GM19240 (cell line): Measurements from ENCODE around the gene TBC1D22A.
"Not testable (repeated sequence)": the region's sequence is repeated elsewhere in the genome, so short reads cannot be mapped to it uniquely, and the experiment has no call there.

ENCODE experiments used
- DNase-seq: peaks from one replicate; pipeline ENCODE4 v3.0.0; 2011; ENCODE audit warnings: low spot score; ENCODE audit not compliant: insufficient read length

Gene TBC1D22A

DNA sequence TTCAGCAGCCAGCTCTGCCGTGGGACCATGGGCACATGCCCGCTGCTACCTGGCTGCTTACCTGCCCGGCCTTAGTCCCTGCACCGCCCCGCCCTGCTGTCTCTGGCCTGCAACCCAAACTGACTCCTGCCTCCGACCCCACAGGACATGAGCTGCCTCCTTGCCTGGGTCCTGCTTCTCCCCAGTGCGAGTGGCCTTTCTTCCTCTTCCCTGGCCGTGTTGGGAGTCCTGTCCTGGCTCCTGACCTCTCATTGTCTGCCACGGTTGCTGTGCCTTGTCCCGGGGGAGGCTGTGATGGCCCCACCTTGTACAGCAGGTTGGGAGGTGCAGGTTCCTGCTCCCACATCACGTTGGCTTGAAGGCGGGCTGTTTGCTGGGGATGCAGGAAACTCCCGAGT lies 370.0 kb downstream of the TBC1D22A start:
- no peak for DNase-seq

- no peak for DNase-seq
Measured at GRCh38 chr22:47133061-47133969, 370.9 kb downstream of the TBC1D22A start.

DNA sequence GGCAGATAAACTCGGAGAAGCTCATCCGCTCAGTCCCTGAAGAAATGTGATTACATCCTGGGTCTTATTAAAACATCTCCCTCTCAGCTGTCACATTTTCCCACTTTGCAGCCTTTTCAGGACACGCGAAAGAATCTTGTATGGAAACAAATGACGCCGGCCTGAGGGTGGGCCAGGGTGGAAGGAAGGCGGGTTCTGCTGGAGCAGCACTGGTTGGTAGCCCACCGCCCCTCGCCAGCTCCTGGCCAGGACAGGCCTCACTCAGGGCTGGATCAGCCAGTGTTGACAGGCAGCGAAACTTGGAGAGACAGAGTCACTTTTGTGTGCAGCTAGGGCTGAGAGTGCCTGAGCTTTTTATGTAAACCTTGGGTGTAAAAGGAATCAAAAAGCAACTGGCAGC lies 371.8 kb downstream of the TBC1D22A start:
- no peak for DNase-seq

DNA sequence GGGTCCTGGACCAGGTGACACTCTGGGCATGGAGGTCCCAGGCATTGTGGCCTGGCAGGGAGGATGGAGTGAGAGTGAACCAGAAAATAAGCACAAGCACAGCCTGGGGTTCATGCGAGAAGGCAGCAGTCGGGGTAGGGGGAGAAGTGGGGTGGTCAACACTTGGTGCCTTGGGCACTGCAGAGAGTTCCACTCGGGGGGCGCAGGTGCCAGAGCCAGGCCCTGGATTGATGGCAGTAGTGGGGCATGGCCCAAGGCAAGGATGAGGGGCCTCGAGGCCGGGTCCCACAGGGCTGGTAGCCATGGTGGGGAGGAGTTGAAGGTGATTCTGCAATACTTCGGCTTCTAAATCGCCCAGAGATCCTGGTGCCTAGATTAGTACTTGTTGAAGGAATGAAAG lies 372.9 kb downstream of the TBC1D22A start:
- DNase-seq: no peak

DNA sequence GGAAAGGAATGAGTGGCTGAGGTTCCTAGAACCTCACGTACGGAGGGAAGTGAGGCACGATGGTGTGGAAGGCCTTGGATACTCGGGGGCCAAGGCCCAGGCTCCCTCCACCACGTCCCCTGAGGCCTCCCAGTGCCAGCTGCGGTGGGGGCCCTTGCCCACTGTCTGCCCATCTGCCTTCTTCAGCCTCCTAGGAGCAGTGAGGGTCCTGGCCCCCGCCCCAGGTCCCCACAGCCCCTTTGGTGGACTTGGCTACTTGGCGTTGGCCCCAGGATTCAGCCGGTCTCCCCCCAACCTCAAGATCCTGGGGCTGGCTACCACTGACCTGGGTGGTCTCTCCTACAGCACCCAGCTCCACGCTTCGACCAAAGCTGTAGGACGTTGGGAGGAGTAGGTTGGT lies 373.6 kb downstream of the TBC1D22A start:
- no peak for DNase-seq

GRCh38 chr22:47136671-47137070 lies 374.2 kb downstream of the TBC1D22A start:
- DNase-seq: no peak

DNA sequence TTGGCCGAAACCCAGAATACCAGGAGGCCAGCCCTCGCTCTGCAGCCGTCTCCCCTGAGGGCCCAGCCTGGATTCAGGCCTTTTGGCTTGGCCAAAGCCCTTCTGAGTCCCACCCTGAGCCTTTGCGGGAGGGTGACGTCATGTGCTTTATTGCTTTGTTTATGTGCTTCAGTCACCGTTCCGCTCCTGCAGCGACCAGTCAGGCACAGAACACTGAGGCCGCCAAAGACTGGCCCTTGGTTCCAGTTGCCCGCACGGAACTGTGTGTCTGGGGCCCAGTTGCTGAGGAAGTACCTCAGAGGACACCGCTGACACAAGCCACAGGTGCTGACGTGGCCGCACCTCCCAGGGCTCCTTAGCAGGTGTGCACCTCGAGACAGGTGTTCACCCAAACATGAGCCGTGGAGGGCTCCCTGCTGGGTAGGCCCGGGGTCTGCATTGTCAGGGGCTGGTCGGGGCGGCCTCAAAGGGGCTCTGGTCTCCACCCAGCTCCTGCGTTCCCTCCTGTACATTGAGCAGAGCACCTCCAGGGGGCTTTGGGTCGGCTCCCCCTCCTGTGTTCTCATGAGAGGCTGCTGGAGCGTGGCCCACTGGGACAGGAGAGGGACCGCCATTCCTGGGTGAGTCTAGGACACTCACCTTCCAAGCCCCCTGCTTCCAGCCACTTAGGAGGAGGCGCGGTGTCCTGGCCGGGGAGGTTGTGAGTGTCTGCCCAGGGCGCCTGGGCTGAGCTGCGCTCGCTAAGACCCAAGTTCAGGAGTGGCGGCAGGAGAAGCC lies 376.8 kb downstream of the TBC1D22A start:
- DNase-seq: no peak

DNA sequence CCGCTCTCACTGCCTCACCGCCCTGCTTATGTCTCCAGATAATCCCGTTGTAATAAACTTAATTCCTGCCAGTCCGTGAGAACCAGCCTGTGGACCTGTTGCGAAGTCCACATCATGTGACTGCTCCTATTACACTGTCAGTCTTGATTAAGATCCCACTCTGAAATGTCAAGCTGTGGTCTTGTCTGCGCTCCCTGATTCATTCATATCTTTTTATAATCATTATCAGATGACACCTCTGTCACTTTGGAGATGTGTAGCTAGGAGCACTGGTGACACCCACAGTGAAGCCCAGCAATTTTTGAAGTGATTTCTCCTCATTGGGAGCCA lies 377.3 kb downstream of the TBC1D22A start:
- no peak for DNase-seq

DNA sequence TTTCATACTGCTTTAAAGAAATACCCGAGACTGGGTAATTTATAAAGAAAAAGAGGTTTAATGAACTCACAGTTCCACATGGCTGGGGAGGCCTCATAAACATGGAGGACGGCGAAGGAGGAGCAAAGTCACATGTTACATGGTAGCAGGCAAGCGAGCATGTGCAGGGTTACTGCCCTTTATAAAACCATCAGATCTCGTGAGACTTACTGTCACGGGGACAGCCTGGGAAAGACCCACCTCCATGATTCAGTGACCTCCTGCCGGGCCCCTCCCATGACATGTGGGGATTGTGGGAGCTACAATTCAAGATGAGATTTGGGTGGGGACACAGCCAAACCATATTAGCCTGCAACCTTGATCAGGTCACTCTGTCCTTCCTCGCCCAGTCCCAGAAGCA lies 378.5 kb downstream of the TBC1D22A start:
- not testable (repeated sequence) for DNase-seq

DNA sequence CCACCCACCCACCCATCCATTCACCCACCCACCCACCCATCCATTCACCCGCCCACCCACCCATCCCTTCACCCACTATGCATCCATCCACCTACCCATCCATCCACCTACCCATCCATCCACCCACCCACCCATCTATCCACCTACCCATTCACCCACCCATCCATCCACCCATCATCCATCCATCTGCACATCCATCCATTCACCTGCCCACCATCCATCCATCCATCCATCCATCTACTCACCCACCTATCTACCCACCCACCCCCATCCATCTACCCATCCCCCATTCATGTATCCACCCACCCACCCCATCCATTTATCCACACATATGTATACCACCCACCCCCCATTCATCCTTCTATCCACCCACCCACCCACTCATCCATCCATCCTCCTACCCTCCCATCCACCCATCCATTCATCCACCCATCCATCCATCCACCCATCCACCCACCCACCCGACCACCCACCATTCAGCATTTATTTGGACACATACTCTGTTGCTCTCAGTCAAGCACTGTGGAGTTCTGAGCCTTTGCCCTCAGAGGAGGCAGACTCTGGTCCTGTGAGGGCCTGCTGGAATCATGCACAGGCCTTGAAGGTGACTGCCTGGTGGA lies 380.1 kb downstream of the TBC1D22A start:
- no peak for DNase-seq

DNA sequence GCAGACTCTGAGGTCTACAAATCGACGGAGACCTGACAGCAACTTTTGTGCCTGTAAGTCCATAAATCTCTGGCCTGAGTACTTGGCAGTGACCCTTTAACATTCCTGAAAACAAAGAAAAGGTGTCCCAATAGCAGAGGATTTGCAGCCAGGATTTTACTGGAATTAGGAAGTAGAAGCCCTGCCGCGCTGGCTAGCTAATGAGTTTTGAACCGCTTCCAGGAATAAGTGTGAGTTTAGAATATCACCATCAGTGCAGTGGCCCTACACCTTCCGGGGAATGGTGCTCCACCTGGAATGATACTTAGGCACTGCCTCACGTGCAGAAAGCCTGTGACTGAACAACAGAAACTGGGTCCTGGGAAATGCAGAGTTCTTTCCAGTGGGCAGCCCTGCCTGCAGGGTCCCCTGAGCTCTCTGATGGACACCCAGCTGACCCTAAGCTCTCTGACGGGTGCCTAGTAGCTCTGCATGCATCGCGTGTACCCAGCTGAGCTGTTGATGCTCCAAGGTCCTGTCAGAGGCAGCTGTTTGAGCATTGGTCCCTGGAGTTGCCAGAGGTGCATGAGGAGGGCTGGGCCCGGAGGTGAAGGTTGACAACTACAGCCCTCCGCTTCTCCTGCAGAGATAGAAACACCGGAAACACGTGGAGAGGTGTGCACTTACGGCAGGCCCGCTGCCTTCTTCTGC lies 380.9 kb downstream of the TBC1D22A start:
- DNase-seq: no peak

- no peak for DNase-seq
Measured at GRCh38 chr22:47144076-47144765, 381.8 kb downstream of the TBC1D22A start.

GRCh38 chr22:47144791-47145425 lies 382.5 kb downstream of the TBC1D22A start:
- no peak for DNase-seq

DNA sequence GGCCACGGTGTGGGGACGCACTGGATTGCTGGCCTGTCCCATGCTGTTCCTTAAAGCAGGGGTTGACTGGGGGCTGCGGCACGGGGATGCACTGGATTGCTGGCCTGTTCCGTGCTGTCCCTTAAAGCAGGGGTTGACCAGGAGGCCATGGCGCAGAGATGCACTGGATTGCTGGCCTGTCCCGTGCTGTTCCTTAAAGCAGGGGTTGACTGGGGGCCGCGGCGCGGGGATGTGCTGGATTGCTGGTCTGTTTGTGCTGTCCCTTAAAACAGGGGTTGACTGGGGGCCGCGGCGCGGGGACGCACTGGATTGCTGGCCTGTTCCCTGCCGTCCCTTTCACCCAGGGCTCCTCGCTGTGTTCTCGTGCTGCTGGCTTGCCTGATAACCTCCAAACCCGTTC lies 383.4 kb downstream of the TBC1D22A start:
- DNase-seq: no peak

GRCh38 chr22:47146391-47146790 lies 383.9 kb downstream of the TBC1D22A start:
- DNase-seq: no peak

DNA sequence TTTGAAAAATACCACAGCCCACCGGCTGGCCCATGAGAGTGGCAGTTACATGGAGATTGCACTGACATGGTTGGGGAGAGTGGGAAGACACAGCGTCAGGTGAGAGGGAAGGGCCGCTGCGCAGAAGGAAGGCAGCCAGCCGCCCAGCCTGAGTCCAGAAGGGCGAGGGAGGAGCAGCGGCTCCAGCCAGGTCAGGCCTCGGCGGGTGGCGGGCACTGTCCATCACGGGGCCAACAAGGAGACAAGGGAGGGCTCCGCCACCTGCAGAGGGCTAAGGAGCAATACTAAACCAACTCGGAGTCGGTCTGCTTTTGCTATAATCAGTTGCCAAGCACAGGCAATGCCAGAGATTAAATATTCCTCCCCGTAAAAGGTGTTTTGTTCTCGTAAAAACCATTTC lies 384.5 kb downstream of the TBC1D22A start:
- no peak for DNase-seq

DNA sequence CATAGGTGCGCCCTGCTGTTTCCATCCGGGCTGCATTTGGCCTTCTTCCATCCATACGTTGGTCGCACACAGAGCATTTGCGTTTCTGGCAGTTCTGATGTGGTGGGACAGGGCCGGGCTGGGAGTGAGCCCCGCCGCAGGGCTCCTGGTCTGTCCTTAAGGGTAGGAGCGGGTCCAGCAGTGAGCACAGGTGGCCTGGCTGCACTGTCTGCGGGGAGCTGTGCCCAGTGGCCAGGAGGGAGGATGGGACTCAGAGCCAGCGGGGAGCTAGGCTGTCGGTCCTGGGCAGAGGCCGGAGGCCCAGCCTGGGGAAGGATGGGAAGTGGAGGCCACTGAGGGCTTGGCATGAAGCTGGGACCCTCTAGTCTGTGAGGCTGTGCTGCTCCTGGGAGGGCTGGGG lies 385.1 kb downstream of the TBC1D22A start:
- no peak for DNase-seq

DNA sequence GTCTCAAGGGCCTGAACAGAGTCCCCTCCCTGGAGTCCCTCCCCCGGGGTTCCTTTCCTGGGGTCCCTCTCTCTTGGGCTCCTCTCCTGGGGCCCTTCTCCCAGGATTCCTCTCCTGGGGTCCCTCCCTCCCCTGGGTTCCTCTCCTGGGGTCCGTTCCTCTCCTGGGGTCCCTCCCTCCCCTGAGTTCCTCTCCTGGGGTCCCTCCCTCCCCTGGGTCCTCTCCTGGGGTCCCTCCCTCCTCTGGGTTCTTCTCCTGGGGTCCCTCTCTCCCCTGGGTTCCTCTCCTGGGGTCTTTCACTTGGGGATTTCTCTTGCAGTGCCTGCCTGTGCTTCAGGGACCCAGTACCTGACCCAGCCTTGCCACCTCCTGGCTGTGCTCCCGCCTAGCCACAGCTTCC lies 386.1 kb downstream of the TBC1D22A start:
- DNase-seq: no peak

DNA sequence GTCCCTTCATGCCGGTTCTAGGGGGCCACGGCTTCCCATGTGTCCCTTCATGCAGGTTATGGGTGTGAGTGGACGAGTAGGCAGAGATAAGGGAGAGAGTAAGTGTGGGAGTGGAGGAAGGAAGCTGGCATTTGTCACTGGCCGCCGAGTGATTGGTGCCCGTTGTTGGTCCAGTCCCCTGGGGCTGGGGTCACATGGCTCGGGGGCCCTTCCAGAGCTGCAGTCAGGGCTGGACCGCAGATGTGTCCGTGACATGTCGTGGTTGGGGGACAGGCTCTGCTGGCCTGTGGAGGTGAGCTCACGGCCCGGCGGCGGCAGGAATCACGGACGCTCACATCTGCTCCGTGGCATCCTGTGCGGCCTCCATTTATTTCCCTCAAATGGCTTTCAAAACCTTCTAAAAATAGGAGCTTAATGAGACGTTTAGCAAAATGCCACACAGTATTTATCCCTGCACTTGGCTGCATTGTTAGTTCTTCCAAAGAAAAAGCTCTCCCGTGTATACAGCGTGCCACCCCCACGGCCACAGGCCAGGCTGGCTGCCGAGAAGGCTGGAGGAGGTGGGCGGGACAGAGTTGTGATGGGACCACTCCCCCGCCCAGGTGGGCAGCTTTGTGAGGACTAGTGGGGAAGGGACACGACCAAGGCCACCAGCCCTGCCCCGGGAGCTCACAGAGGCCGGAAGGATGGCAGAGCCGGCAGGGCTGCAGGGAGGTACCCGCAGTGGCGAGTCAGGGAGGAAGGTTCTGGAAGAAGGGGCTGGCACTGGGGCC lies 386.7 kb downstream of the TBC1D22A start:
- no peak for DNase-seq

DNA sequence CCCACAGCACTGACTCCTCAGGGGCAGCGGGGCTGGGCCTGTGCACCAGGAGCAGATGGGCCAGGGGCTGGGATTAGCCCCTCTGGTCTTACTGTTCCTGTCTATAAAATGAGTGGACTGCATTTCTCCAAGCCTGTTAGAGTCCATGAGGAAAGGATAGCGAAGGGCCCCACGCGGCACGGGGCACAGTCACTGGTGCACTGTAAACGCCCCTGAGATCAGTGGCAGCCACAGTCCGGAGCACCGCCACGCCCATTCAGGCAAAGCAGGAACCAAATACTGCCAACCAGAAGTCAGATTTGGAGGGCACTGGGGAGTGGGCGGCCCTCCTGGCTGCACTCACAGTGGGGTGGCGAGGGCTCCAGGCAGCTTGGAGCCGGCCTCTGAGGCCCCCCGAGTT lies 387.5 kb downstream of the TBC1D22A start:
- no peak for DNase-seq
